Left hindlimb (tissue), 1 donor: Measurements from ENCODE around the gene DOCK4.
A peak's percentile ranks its signal among the peaks of the same experiment; 100 is the strongest.

ENCODE experiments used
- DNase-seq: peaks from one replicate; pipeline ENCODE4 v3.0.0-alpha.2; 2018

DOCK4 gene

GRCh38 chr7:112103246-112103645 lies 103.0 kb downstream of the DOCK4 start:
- no peak for DNase-seq

GRCh38 chr7:112101201-112101846 lies 104.9 kb downstream of the DOCK4 start:
- no peak for DNase-seq

DNA sequence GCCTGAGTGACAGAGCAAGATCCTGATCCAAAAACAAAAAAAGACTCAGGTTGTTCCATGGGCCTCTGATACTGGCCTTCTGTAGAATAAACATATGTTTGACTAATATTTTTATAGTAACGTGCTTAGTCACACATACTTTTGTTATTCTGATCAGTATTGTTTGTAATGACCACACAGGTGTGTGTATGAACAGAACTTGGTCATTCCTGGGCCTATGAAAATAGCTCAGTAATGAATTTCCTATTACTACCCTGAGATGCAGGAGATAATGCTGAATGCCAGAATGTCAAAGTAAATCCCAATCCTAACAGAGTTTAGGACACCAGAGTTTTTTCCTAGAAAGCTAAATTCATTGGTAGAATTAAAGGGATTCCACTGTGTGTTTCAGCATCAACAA lies 108.7 kb downstream of the DOCK4 start:
- no peak for DNase-seq

DNA sequence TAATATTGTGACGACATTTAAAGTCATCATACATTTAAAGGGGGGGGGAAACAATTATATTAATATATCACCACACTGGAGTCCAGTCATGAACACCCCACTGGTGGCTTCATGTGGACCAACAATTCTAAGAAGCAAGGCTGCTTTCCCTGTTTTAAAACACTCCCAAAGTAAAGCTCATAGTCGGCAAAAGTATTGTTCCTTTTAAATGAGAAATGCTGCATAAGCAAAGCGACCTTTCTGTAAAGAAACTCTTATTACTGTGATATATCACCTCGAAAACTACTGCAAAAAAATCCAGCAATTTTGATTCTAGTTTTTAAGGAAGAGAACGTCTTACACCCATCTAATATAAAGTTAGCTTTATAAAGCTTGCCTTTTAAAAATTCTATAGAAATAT lies 112.8 kb downstream of the DOCK4 start:
- DNase-seq = no peak

DNA sequence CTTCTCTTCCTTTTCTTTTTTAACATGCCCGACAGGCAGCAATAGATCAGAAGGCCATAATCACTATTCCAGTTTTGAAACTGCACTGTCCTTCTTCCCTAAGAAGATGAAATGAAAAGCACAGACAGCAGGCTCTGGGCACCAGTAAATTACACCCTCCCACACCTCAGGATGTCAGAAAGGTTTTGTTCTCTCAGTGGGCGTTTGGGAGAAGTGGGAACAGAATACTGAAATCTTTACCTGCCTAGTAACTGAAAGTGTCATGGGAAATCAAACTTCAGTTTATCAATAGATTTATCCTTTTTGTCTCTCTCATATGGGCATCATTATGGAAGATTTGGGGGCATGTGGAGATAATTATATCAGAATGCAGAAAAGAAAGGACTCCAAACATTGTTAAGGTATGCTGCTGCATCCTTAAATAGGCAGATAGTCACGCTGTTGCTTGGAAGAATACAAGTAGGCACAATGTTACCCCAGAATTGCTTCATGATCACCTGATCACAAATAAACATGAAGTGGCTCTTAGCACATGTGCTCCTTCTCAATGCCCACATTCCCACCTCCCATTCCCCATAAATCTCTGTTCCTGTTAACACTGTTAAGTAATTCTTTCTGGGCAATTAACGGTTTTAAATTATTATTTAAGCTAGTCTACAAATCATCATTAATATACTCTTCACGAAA lies 113.3 kb downstream of the DOCK4 start:
- no peak for DNase-seq

GRCh38 chr7:112092306-112092705 lies 113.9 kb downstream of the DOCK4 start:
- DNase-seq = no peak

DNA sequence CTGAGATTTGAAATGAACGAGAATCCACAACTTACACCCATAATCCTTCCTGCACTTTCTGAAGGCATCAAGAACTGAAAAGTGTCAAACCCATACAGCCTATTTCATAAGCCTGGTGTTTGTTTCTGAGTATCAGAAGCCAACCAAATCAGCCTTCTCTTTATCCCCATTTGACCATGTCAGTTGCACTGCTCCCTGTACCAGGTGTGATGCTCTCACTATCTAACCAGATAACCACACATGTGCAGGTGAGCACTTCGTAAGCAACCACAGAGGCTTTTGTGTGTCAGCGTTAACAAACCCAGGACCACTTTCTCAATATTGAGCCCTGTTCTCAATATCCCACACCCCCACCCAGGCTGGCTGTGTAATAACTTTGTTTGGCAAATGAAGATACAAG lies 114.4 kb downstream of the DOCK4 start:
- DNase-seq = no peak

DNA sequence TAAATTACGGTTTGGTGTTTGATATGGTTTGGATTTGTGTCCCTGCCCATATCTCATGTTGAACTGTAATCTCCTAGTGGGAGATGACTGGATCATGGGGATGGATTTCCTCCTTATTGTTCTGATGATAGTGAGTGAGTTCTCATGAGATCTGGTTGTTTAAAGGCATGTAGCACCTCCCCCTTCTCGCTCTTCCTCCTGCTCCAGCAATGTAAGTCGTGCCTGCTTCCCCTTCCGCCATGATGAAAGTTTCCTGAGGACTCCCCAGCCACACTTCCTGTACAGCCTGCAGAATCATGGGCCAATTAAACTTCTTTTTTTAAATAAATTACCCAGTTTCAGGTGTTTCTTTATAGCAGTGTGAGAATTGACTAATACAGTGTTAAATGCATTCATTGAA lies 116.6 kb downstream of the DOCK4 start:
- no peak for DNase-seq

GRCh38 chr7:112088484-112089016 lies 117.6 kb downstream of the DOCK4 start:
- DNase-seq = no peak

DNA sequence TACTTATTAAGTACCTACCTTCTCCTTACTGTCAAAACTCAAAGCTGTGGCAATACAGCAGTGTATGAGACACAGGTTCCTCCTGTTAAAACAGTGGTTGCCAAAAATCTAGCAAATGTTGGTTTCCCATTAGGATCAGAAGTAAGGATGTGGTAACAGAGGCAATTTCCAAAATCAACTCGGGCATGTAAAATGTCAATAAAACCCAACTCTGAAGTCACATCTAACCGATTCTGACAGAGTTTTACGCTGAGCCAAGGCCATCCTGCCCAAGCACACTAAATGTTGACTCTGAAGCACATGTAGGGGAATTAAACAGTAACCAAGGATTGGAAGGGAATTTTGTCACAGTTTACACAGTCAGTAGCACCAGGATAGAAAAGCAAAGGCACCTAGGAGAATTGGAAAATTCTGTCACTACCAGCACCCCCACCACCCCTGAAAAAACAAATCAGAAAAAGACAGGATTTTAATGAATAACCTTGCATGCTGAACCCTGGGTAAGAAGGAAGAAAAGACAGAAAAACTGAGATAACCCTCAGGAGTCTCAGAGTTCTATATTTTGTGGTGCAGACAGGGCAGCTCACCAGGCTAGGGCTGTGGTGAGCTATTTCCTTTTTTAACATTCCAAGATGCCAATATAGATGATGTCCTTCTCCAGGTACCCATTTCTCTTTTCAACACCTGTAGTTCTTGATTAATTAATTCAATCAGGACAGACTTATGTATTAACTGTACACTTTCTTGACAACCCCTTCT lies 119.5 kb downstream of the DOCK4 start:
- no peak for DNase-seq

DNA sequence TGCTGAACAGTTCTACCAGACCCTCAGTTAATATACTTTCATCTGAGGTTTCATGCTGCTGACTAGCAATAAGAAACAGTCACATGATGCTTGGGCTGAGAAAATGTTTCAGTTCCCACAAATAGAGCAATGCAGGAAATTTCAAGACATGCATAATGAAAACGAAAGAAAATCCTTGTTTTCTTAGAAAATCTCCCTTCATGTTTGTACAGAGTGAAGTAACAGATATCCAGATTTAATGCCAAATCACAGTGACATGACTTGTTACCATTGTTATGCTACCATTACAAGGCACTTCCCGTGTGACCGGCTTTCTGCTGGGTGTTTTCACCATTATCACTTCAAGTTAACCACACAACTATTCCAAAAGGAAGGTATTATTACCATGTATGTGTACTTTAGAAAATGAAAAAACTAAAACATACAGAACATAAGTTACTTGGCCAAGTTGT lies 121.7 kb downstream of the DOCK4 start:
- no peak for DNase-seq

GRCh38 chr7:112083776-112084355 lies 122.3 kb downstream of the DOCK4 start:
- DNase-seq = no peak

GRCh38 chr7:112082306-112082705 lies 123.9 kb downstream of the DOCK4 start:
- no peak for DNase-seq

DNA sequence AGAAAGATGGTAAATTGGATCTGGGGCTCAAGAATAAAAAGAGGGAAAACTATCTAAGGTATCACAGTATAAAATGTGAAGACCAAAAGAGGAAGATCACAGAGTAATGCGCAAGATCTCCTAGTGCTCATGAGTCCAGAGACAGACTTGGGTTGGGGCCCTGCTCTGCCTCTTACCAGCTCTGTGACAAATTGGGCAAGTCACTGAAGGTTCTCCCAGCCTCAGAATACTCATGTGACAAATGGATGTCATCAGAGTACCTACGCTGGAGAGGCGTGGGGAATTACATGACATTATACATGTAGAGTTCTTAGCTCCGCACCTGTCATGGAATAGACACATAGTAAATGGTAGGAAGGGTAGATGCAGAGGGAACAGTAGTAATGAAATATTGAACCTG lies 124.4 kb downstream of the DOCK4 start:
- no peak for DNase-seq

GRCh38 chr7:112080978-112081377 lies 125.2 kb downstream of the DOCK4 start:
- peak; percentile 33 for DNase-seq

GRCh38 chr7:112080441-112080840 lies 125.8 kb downstream of the DOCK4 start:
- no peak for DNase-seq

DNA sequence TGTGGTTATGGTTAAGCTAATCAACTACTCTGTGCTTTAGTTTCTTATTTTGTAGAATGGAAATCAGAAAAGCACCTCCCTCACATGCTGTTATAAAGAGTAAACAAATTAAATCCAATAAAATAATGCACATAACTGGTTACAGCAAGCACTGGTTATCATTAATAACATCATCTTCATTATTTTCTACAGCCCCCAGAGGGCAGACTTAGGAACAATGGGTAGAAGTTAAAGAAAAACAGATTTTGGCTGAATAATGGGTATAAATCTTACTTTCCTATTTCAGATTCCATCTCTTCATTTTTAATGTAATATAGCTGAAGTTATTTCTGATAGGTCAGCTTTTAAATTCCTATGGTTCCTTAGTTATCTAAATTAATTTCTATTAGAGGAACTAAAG lies 126.5 kb downstream of the DOCK4 start:
- no peak for DNase-seq

DNA sequence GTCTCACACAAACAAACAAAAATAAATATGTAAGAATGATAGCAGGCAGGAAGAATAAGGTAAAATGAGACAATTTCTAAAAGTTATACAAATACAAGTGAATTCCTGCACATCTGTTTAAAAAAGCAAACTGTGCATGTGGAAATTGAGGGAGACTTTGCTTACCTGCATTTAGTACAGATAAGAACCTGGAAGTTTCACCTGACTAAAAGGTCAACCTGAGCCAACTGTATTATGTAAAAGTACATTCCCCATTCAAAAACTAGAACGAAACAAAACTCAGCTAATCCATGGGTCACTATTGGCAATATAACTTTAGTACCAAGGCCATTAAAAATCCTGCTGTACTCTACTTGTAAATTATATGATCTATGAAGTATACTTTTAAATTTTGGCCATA lies 127.1 kb downstream of the DOCK4 start:
- DNase-seq = no peak

GRCh38 chr7:112076324-112076723 lies 129.9 kb downstream of the DOCK4 start:
- DNase-seq = no peak

GRCh38 chr7:112074464-112074863 lies 131.7 kb downstream of the DOCK4 start:
- DNase-seq = no peak

DNA sequence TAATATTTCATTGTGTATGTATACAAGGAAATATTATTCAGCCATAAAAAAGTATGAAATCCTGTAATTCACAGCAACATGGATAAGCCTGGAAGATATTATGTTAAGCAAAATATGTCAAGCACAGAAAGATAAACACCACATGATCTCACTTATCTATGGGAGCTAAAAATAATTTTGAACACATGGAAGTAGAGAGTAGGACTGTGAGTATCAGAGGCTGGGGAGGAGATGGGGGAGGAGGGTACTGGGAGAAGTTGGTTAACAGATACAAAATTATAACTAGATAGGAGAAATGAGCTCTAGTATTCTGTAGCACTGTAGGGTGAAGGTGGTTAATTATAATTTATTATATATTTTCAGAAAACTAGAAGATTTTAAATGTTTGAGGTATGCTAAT lies 132.7 kb downstream of the DOCK4 start:
- no peak for DNase-seq

DNA sequence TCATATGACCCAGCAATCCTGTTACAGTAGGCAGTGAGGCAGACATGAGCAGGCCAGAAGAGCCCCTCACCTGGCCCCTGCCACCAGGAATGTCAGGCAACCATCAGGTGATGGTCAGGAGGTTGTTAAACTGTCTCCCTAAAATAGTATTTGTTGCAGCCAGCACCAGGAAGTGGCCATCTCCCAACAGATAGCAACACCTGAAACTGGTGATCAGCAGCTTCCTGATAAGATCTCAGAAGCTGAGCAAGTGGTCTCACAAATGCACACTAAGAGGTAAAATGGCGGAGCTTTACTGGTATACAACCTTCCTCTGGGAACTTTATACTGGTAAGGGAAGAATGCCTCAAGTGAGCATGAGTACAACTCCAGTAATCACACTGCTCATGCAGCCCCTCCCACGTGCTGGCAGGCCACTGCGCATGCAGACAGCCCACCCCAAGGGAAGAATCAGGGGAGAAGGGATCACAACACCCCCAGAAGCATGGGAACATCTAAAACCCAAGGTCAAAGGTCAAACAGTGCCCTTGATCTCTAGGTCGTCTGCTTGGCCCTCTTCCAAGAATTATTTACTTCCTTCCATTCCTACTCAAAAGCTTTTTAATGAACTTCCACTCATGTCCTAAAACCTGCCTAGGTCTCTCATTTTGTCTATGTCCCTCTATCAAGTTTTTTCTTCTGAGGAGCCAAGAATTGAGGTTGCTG lies 133.5 kb downstream of the DOCK4 start:
- DNase-seq = no peak

GRCh38 chr7:112071856-112072255 lies 134.3 kb downstream of the DOCK4 start:
- DNase-seq = no peak
